K562 (cell line): ENCODE data around the gene BCL2L13.

ENCODE experiments used
- CBFA2T2 ChIP-seq: fragments of 450-650 bp; conservative IDR thresholded peaks from 2 replicates; pipeline ENCODE4 v1.6.1; 2017; ENCODE audit warnings: mild to moderate bottlenecking
- CTCF ChIP-seq, 3 experiments: IDR thresholded peaks in 2 of 3; conservative IDR thresholded peaks in 1 of 3; 2 replicates each; pipeline ENCODE4 v1.5.1; 2011 to 2012; ENCODE audit warnings: low read length in 3 of 3, mild to moderate bottlenecking in 3 of 3, control low read depth in 2 of 3, improper control_type of control experiment in 1 of 3, inconsistent platforms in 1 of 3, low read depth in 1 of 3, mixed read lengths in 1 of 3, moderate library complexity in 1 of 3; ENCODE audit not compliant: insufficient read depth in 2 of 3
- HDAC2 ChIP-seq: fragments of 450-650 bp; IDR thresholded peaks from 2 replicates; pipeline ENCODE4 v1.6.1; 2016; ENCODE audit warnings: mild to moderate bottlenecking
- POLR2AphosphoS5 ChIP-seq: IDR thresholded peaks from 2 replicates; pipeline ENCODE4 v1.6.1; 2011; ENCODE audit warnings: mild to moderate bottlenecking, low read depth, low read length, moderate library complexity; ENCODE audit not compliant: control insufficient read depth, insufficient read depth

GRCh38 chr22:17641269-17641668 is 2.7 kb downstream of the BCL2L13 start:
- TF ChIP-seq CBFA2T2 (no peak), HDAC2 (no peak), CTCF (IDR thresholded peaks at IDR 0.05 in 2 of 3, conservative IDR thresholded peaks at IDR 0.05 in 1 of 3; ENCODE audit: insufficient read depth in 2 of 3, low read depth in 1 of 3, low read length in 3 of 3) (no peak), POLR2AphosphoS5 (no peak)
